Activated CD8-positive, alpha-beta memory T cell treated with anti-CD3 and anti-CD28 coated beads, Interleukin-2, amount 50 U/mL, for 24 hours (primary cell): ENCODE data around the gene DLST.
A peak's percentile ranks its signal among the peaks of the same experiment; 100 is the strongest.

Experiments used
- DNase-seq: peaks from one replicate; pipeline ENCODE4 v3.0.0-alpha.2; 2020; ENCODE audit errors: extremely low read depth

The DLST gene

DNA sequence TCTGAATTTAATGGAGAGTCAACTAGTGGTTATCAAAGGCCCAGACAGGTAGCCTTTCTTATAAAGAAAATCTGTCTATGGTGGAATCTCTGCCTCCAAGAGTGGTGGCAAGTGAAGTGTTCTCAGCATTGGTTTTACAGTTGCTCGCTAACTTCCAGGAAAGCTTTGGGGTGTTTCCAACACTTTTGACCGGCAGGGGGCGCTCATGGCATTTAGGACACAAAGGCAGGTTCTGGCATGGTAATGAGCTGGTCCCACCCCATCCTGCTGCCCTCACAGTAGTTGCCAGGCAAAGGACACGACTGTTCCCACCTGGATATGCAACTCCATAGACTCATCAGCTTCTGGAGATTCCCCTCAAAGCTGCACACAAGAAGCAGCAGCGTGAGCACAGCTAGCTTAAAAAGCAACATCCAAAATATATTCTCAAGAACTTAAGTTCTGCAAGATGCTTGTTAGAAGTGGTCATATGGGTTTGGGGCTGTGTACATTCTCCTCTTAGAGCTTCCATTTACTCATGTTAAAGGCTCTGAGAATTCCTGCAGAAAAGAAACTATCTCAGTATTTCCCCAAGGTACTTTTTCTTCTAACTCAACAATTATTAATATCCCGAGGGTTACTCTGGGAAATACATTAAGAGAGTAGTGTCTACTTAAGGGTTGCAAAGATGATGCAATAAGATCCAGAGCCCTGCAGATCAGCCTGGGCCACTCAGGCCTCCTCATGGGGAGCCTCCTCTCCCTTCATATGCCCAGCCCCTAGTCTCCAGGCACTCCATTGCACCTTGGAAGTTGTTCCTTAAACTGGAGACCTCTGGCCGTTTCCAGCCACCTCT, 20.6 kb upstream of the DLST start:
- DNase-seq, result peak; percentile 90

DNA sequence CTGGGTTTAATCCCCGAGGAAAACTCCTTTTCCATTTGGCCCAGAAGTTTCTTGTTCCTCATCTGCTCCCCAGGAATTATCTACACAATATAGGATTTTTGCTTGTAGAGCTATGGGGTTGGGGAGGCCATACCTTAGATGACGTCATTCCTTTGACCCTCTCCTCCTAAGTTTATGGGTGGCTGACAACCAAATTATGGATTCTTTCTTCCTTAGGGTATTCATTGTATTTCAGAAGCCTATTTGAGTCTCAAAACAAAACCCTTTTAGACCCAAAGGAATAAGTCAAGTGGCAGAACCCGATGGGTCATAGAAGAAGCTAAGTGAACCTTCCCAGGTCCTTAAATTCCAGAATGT, 20.0 kb upstream of the DLST start:
- no peak for DNase-seq

DNA sequence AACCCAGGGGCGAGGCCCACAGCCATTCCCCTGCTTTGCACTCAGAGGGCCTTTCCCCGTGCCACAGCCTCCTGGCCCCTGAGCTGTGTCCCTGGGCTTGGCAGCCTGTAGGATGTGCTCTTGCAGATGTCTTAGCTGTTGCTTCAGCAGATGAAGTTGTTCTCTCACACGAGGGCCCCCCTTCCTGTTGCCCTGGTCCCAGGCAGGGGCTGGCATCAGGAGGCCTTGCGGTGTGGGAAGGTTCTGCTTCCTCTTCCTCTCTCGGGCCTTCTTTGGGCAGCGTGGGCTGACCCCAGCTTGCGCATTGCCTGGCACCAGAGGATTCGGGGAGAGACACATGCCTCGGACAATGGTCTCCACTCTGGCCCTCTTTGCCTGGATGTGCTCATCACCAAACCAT, 18.4 kb upstream of the DLST start:
- DNase-seq, result no peak

- no peak for DNase-seq
These were observed 17.5 kb upstream of the DLST start for GRCh38 chr14:74864198-74864597.

DNA sequence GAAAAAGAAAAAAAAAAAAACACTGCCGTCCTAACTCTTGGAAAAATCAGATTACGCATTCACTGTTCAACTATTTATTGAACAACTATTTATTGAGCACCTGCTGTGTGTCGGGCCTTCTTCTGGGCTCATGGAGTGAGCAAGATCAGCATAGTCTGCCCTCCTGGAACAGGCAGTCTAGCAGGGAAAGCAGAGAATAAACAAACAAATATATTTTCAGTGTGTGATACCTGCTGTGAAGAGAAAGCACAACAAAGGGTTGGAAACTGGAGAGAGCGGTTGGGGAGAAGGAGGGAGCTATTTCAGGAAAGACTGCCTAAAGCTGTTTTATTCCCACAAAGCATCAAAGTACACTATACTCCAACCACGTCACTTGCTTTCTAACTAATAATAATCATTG, 16.6 kb upstream of the DLST start:
- no peak for DNase-seq

DNA sequence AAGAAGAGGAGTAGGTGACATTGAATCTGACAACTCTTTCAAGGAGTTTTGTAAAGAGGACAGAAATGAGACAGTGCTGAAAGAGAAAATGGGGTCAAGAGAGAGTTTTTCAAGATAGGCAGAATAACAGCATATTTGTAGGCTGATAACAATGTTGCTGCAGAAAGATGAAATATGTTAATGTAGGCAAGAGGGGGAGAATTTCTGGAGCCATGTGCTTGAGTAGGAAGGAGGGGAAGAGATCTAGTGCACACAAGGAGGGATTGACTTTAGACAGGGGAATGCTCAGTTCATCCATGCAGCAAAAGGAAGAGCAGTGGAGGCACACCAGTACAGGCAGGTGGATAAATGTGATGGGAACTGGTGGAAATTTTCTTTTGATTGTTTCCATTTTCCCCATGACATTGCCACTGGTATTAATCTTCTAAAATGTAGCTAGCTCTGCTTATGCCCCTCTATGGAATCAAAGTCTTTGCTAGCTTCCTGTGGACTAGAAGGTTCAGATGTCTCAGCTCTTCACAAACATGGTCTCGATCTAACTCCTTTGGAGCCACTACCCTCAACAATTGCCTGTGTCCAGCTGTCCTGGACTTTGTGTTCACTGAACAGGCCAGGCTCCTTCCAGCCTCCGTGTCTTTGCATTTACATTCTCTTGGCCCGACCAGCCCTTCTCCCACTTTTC, 14.9 kb upstream of the DLST start:
- no peak for DNase-seq

- peak; percentile 6 for DNase-seq
These were observed 14.0 kb upstream of the DLST start for GRCh38 chr14:74867673-74868072.

DNA sequence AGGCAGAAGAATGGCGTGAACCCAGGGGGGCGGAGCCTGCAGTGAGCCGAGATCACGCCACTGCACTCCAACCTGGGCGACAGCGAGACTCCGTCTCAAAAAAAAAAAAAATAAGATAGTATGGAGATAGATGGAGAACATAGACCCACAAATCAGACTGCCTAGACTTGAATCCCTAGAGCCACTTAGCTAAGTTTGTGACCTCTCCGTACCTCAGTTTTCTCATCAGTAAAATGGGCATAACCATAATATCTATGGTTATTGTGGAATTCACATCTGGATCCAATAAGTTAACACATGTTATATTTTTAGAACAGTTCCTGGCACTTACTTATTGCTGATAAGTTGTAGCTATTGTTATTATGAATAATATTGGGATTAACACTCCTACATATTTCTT, 13.0 kb upstream of the DLST start:
- DNase-seq, result no peak

GRCh38 chr14:74871819-74872218, 9.9 kb upstream of the DLST start:
- no peak for DNase-seq

- DNase-seq, result no peak
These were observed 6.5 kb upstream of the DLST start for GRCh38 chr14:74875204-74875603.

GRCh38 chr14:74875941-74876913, 5.5 kb upstream of the DLST start, which contains the start of gene PROX2:
Gene PROX2, minus strand, starts transcription at chr14:74876145. Its CDS starts 12,311 bp downstream, at chr14:74863834.
- no peak for DNase-seq

- DNase-seq, result no peak
These were observed 2.1 kb upstream of the DLST start for GRCh38 chr14:74879427-74880182.

- DNase-seq, result peak; percentile 7
These were observed 596 bp downstream of the DLST start for GRCh38 chr14:74882103-74882920.

- no peak for DNase-seq
These were observed 4.3 kb downstream of the DLST start for GRCh38 chr14:74886001-74886400.

- DNase-seq, result no peak
These were observed 6.7 kb downstream of the DLST start for GRCh38 chr14:74888164-74889158.

- no peak for DNase-seq
These were observed 8.5 kb downstream of the DLST start for GRCh38 chr14:74890262-74890661.

DNA sequence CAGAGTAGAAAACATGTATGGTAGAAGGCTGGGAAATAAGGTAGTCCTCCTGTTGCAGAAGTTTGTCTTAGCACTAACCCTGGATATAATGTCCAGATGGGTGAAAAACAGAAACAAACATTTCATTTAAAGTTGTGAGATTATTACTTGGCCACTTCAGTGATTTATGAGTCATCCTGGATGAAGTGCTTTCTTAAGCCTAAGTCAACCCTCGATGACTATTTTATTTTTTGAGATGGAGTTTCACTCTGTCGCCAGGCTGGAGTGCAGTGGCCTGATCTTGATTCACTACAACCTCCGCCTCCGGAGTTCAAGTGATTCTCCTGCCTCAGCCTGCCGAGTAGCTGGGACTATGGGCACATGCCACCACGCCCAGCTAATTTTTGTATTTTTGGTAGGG, 10.2 kb downstream of the DLST start:
- DNase-seq, result no peak

- DNase-seq, result no peak
These were observed 11.0 kb downstream of the DLST start for GRCh38 chr14:74892745-74893144.

DNA sequence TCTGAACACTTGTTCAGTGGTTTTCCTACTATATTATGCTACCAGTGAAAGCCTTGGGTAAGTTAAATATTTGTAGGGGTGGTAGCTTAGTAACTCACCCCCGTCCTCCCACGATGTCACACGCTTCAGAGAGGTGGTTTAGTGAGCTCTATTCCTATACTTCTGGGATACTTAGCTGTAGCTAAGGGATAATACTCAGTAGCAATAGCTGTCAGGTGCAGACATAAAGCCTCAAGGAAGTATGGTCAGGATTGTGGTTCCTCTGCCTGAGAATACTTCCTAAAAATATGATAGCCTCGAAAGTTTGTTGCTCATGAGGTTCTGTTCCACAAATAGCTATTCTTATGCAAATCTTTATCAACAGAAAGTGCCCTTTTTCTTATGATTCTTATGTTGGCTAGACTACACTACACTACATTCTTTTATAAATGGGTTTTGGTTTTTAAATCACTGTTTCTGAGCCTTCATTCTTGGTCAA, 11.9 kb downstream of the DLST start:
- DNase-seq, result no peak
